Measurements from ENCODE around the gene ATG4D.

DNA sequence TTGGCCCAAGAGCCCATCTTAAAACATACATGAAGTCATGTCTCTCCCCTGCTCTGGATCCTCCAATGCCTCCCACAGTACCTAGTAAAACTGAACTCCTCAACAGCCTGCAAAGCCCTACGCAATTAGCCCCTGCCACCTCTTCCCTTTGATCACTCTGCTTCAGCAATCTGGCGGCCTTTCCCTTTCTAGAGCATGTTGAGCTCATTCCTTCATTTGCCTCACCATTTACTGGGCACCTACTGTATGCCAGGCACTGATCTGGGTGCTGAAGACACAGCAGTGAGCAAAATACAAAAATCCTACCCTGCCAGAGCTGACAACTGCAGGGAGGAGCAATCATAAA is 43.5 kb upstream of the ATG4D start:
- TF ChIP-seq, protein P1, sequence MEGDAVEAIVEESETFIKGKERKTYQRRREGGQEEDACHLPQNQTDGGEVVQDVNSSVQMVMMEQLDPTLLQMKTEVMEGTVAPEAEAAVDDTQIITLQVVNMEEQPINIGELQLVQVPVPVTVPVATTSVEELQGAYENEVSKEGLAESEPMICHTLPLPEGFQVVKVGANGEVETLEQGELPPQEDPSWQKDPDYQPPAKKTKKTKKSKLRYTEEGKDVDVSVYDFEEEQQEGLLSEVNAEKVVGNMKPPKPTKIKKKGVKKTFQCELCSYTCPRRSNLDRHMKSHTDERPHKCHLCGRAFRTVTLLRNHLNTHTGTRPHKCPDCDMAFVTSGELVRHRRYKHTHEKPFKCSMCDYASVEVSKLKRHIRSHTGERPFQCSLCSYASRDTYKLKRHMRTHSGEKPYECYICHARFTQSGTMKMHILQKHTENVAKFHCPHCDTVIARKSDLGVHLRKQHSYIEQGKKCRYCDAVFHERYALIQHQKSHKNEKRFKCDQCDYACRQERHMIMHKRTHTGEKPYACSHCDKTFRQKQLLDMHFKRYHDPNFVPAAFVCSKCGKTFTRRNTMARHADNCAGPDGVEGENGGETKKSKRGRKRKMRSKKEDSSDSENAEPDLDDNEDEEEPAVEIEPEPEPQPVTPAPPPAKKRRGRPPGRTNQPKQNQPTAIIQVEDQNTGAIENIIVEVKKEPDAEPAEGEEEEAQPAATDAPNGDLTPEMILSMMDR (IDR thresholded peaks at IDR 0.05): no peak
- TF ChIP-seq ZFX (IDR thresholded peaks at IDR 0.05; ENCODE audit: borderline replicate concordance): no peak
